Measurements from ENCODE around the gene THSD7B. TPM values are rescaled to one million over a fixed set of nuclear protein-coding genes. Genes with fewer than 3 reads are reported as not detected.

The THSD7B gene
- total RNA-seq, 4 donors from 2014 or later = 0.12 to 1.1 (median 0.39) TPM

- Histone ChIP-seq H3K4me3 (no peak overlapping the region), H3K4me1 (no peaks in the 10 kb centered on the region), H3K36me3 (no peaks in the 10 kb centered on the region), H3K27ac (no peak overlapping the region), H3K27me3 (no peaks in the 10 kb centered on the region), H3K9me3 (no peaks in the 10 kb centered on the region)
- TF ChIP-seq, protein P1, sequence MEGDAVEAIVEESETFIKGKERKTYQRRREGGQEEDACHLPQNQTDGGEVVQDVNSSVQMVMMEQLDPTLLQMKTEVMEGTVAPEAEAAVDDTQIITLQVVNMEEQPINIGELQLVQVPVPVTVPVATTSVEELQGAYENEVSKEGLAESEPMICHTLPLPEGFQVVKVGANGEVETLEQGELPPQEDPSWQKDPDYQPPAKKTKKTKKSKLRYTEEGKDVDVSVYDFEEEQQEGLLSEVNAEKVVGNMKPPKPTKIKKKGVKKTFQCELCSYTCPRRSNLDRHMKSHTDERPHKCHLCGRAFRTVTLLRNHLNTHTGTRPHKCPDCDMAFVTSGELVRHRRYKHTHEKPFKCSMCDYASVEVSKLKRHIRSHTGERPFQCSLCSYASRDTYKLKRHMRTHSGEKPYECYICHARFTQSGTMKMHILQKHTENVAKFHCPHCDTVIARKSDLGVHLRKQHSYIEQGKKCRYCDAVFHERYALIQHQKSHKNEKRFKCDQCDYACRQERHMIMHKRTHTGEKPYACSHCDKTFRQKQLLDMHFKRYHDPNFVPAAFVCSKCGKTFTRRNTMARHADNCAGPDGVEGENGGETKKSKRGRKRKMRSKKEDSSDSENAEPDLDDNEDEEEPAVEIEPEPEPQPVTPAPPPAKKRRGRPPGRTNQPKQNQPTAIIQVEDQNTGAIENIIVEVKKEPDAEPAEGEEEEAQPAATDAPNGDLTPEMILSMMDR (IDR thresholded peaks at IDR 0.05) = no peak
- no peak for TF ChIP-seq EP300 (IDR thresholded peaks at IDR 0.05)
- no peak for TF ChIP-seq POLR2A (IDR thresholded peaks at IDR 0.05)
- no peak for TF ChIP-seq POLR2AphosphoS5 (IDR thresholded peaks at IDR 0.05)
- WGBS, 2 donors (ENCODE audit: low coverage in 1 of 2) = 73 to 82% methylated on average over 3 of the region's 3 CpGs
- ATAC-seq = no peak
Measured at GRCh38 chr2:137205324-137205723, 440.0 kb downstream of the THSD7B start.

DNA sequence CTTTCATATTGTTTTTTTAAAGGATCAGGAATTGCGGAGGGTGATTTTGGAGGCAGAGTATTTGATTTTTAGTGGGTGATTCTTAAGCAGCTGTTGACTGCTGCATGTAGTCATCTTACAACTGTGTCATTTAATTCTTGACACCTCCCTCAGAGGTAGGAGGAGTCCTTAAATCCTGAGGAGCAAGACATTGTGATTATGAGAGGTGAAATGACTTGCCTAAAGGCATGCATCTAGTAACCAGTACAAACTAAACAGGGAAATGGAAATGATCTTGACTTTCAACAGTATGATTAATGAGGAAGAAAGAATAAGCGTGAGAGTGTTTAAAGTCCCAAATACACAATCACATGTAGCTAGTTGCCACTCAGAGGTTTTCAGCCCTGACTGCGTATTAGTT lies 440.7 kb downstream of the THSD7B start:
- 79 to 90% methylated on average over 3 of the region's 3 CpGs for WGBS, 2 donors (ENCODE audit: low coverage in 1 of 2)
- Histone ChIP-seq H3K9me3 (no peaks in the 10 kb centered on the region), H3K4me1 (no peaks in the 10 kb centered on the region), H3K36me3 (no peaks in the 10 kb centered on the region), H3K27me3 (no peaks in the 10 kb centered on the region), H3K27ac (no peak overlapping the region), H3K4me3 (no peak overlapping the region)
- no peak for ATAC-seq
- TF ChIP-seq, protein P1 (IDR thresholded peaks at IDR 0.05) = no peak
- TF ChIP-seq POLR2A (IDR thresholded peaks at IDR 0.05) = no peak
- no peak for TF ChIP-seq POLR2AphosphoS5 (IDR thresholded peaks at IDR 0.05)
- no peak for TF ChIP-seq EP300 (IDR thresholded peaks at IDR 0.05)

DNA sequence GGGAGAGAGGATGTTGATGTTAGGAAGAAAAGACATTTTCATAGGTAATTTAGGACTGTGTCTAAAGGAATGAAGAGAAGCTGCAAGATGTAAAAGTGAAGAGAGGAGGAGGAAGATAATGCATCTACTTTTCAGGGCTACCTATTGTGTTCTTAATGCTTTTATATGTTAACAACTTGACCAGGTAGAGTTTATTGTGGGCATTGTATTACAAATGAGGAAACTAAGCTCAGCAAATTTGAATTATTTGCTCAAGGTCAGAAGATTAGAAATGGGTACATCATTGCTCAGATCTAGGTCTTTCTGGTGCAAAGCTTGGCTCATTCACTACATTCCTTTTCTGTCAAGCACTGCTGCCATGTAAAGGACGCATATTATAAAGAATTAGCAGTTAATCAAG lies 441.7 kb downstream of the THSD7B start:
- Histone ChIP-seq H3K4me1 (no peaks in the 10 kb centered on the region), H3K36me3 (no peaks in the 10 kb centered on the region), H3K27me3 (no peaks in the 10 kb centered on the region), H3K9me3 (no peaks in the 10 kb centered on the region), H3K27ac (no peak overlapping the region), H3K4me3 (no peak overlapping the region)
- ATAC-seq = no peak
- 63 to 90% methylated on average over 1 of the region's 1 CpG for WGBS, 2 donors (ENCODE audit: low coverage in 1 of 2)
- TF ChIP-seq EP300 (IDR thresholded peaks at IDR 0.05) (no peak), POLR2AphosphoS5 (IDR thresholded peaks at IDR 0.05) (no peak), POLR2A (IDR thresholded peaks at IDR 0.05) (no peak)
- TF ChIP-seq, protein P1 (IDR thresholded peaks at IDR 0.05) = no peak

DNA sequence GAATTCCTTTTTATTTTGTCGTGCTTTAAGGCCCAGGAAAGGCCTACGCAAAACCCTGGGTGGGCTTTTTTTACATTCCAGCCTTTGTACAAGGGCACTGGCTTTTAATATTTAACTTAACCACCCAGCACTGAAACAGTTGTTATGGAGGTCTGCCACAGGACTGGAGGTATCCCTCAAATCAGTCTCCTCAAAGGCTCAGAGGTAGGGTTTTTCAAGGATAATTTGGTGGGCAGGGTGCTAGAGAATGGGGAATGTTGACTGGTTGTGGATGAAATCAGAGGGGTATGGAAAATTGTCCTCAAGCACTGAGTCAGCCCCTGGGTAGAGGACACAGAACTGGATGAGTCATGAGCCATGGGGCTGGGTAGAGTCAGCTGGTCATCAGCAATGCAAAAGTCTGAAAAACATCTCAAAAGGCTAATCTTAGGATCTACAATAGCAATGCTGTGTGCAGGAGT lies 443.1 kb downstream of the THSD7B start:
- Histone ChIP-seq H3K9me3 (no peaks in the 10 kb centered on the region), H3K27ac (no peak overlapping the region), H3K36me3 (no peaks in the 10 kb centered on the region), H3K4me1 (no peaks in the 10 kb centered on the region), H3K4me3 (no peak overlapping the region), H3K27me3 (no peaks in the 10 kb centered on the region)
- no peak for ATAC-seq
- 59% methylated on average over 2 of the region's 2 CpGs; no CpG with 5 or more reads in 1 of the 2 donors for WGBS, 2 donors (ENCODE audit: low coverage in 1 of 2)
- TF ChIP-seq, protein P1 (IDR thresholded peaks at IDR 0.05) = no peak

DNA sequence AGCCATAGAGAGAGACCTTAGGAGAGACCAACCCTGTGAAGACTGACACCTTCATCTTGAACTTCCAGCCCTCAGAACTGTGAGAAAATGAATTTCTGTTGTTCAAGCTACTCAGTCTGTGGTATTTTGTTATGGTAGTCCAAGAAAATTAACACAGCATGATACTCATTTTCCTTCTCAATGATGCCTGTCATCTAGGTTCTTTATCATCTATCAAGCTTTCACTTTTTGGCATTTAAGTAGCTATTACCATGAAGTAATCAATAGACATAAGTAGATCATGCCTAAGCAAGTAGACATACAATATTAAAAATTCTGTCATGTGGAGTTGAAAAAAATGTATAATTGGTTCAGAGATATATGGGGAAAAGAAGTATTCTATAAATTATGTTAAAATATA lies 444.7 kb downstream of the THSD7B start:
- H3K27me3 ChIP-seq = no peaks in the 10 kb centered on the region
- ATAC-seq = no peak
- H3K9me3 ChIP-seq = no peaks in the 10 kb centered on the region
- H3K27ac ChIP-seq = no peak overlapping the region
- H3K4me1 ChIP-seq = no peaks in the 10 kb centered on the region
- H3K4me3 ChIP-seq = no peak overlapping the region
- TF ChIP-seq, protein P1 (IDR thresholded peaks at IDR 0.05) = no peak
- no peak for TF ChIP-seq POLR2A (IDR thresholded peaks at IDR 0.05)
- TF ChIP-seq EP300 (IDR thresholded peaks at IDR 0.05) = no peak
- no peak for TF ChIP-seq POLR2AphosphoS5 (IDR thresholded peaks at IDR 0.05)
- H3K36me3 ChIP-seq = no peaks in the 10 kb centered on the region
